GM19468 (cell line): ENCODE measurements around the gene TMEM169.

ENCODE experiments used
- ATAC-seq: cut with Tn5 transposase; IDR thresholded peaks from one replicate; pipeline ENCODE4 v1.9.1; 2021; ENCODE audit warnings: mild to moderate bottlenecking, moderate library complexity, moderate number of reproducible peaks; ENCODE audit not compliant: unreplicated experiment; ENCODE audit errors: extremely low read depth

Gene TMEM169

GRCh38 chr2:216098421-216099334 is 17.0 kb downstream of the TMEM169 start:
- no peak for ATAC-seq

- ATAC-seq: no peak
Measured at GRCh38 chr2:216101109-216101508, 19.4 kb downstream of the TMEM169 start.

- ATAC-seq: no peak
Measured at GRCh38 chr2:216103213-216103612, 21.5 kb downstream of the TMEM169 start.

DNA sequence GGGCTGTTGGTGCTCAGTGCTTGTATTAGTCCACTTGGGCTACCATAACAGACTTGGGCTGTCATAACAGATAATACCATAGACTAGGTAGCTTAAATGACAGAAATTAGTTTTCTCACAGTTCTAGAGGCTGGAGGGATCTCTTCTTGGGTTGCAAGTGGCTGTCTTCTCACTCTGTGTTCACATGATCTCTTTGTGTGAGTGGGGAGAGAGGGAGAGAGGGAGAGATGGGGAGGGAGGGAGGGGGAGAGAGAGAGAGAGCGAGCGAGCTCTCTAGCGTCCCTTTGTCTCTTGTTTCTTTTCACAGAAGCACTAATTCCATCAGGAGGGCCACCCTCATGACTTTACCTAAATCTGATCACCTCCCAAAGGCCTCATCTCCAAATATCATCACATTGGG is 23.0 kb downstream of the TMEM169 start:
- ATAC-seq: no peak

GRCh38 chr2:216107320-216107719 is 25.6 kb downstream of the TMEM169 start:
- no peak for ATAC-seq

DNA sequence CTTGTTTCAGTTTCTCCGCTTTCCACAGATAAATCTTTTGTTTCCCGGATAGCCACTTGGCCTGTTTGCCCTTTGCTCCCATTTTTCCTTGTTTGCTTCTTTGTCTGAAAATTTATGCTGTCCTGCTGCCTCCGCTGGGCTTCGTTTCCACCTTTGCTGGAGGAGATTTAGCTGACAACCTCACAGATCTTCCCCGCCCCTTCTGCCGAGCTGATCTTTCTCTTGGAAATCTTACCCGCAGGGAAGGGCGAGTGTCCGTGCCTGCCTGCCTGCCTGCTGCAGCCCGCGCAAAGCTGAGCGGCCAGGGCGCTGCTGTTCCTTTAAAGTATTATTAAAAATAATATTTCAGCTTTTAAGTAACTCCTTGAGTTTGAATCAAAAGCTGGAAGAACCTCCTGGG is 26.0 kb downstream of the TMEM169 start:
- no peak for ATAC-seq

- ATAC-seq: no peak
Measured at GRCh38 chr2:216108310-216108966, 26.7 kb downstream of the TMEM169 start.

DNA sequence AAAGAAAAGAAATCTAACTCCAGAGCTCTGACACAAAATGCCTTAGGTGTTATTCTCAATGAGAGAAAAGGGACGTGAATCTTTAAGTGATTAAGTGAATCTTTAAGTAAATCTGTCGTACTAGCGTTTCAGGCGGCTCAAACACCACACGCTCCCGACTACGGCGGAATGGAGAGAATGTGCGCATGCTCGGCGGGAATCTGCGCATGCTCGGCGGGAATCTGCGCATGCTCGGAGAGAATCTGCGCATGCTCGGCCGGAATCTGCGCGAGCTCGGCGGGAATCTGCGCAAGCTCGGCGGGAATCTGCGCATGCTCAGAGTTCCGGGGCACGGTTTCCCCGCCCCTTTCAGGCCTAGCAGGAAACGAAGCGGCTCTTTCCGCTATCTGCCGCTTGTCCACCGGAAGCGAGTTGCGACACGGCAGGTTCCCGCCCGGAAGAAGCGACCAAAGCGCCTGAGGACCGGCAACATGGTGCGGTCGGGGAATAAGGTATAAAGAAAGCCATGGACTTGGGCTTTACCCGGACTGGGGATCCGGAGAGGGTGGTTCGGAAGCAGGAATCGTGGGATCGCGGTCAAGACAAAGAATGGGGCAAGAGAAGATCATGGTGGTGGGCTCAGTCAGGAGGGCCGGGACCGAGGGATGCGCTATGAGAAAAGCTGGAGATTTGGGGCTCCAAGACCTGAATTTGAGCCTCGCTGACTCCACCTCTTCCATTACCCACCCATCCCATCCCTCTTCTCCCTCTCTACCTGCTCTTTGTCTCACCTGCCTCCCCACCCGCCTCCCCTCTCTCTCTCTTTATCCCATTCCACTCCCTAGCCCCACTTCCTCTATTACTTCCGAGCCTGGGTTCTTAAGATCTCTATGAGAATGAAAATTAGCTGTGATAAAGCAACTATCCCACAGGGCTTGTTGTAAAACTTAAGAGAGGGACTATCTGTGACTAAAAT is 27.5 kb downstream of the TMEM169 start, which contains the start of gene XRCC5:
TSS of gene XRCC5 (plus strand) at position 382 of the 955 bp plus-strand sequence. CDS start at position 471, 89 bp downstream.
- ATAC-seq: peak; percentile 37

DNA sequence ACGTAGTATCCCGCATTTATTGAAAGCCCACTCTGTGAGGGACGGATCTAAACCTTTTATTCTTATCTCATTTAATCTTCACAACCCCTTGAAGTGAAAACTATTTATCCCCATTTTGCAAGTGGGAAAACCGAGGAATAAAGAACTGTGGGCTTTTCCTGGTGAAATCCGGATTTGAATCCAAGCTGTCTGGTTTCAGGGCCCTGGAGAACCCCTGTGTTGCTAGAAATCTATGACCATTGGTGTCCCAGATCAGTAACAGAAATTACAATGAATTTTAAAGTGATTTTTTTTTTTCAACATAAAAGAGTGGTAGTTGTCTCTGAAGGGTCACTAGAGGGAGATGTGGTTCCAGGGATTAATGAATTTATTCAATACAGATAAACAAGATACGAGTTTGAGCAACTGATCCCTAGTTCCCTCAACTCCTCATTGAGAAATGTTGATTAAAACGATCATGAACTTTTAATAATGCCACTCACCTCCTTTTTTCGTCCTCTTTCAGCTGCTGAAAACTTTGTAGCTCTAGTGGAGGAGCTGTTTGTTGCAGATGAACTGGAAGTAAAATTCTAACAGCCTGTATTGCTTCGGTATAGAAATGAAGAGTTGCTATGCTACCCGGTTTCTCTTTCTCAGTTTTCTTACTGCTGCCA is 28.4 kb downstream of the TMEM169 start:
- ATAC-seq: no peak

DNA sequence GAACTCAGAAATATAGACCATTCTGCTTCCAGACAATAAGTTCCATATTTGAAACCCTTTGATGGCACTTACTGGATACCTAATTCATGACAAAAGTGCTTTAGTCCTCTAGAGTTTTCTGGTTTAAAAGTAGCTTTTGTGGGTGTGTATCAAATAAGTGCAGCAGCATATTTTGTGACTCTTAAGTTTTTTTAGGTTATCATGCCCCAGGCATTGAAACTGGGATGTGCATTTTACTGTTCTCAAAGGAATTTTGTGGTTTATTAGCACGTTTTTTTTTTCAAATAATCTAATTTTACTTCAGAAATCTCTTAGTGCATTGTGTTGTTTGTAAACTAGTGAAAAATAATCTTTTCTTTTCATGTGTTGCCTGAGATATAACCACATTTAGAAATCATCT is 28.9 kb downstream of the TMEM169 start:
- ATAC-seq: no peak

DNA sequence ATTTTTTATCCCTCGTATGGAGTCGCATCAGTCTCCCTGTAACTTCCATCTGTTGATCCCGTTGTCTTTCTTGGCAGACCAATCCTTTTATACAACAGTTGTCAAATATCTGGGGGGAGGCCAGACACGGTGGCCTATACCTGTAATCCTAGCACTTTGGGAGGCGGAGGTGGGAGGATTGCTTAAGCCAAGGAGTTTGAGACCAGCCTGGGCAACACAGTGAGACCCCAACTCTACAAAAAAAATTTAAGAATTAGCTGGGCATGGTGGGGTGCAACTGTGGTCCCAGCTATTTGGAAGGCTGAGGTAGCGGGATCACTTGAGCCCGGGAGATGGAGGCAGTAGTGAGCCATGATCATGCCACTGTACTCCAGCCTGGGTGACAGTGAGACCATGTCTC is 29.4 kb downstream of the TMEM169 start:
- ATAC-seq: no peak

GRCh38 chr2:216112926-216113325 is 31.2 kb downstream of the TMEM169 start:
- no peak for ATAC-seq

DNA sequence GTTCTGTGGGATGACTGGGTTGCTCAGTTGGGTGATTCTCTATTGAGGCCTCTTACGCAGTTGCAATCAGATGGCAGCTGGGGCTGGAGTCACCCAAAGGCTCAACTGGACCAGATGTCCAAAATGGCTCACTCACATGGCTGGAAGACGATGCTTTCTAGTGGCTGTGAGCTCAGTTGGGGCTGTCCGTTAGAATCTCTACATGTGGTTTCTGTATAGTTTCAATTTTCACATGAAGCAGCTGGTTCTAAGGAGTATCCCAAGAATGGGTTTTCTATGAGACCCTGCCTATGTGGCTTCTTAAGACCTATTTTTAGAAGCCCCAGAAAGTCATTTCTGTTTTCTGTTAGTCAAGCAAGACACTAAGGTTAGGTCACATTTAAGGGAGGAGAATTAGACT is 31.9 kb downstream of the TMEM169 start:
- peak; percentile 54 for ATAC-seq

DNA sequence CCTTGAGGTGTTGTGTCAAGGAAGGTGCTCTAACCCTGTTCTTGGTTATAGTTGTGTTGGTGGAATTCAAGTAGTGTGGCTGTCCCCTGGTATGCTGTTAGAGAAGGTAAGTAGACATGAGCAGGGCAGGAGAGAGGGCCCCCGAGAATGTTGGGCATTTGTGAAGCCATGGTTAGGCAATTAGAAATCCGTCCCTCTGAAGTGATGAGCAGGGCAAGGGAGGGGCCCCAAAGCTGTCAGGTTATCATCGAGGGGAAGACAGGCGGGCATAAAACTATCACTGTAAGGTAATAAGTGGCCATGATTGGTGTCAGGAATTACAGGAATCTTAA is 32.6 kb downstream of the TMEM169 start:
- ATAC-seq: no peak

DNA sequence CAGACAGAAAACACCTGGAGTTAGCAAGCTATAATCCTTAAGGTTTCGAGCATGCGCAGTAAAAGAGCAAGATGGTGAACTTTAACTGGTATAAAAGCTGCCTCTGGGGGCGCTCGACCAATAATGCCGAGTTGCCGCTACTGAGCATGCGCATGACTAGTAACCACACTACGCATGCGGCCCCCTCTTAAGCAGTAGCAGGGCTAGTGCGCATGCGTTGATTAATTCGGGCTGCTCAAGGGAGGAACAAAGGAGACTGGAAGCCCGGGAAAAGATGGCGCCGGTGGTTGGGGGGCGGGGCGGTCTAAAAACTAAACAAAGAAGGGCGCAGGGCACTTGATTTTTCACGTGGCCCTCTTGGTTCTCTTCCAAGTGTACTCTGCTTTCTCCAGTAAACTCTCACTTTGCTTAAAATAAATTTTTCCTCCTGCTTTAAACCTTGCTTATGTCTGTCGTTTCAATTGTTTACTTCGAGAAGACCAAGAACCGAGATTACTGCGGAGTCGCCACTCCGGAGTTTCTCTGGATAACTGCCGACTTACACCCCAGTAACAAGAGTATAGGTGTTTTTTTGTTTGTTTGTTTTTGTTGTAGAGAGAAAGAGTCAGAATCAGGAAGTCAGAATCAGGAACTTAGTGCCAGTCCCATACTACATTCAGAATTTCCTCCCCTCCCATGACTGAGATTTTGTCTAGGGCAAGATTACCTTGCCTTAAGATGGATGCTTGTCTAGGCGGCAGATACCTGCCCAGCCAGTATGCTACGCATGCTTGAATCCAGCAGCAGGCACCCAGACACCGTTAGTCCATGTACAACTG is 33.2 kb downstream of the TMEM169 start:
- ATAC-seq: peak; percentile 17

GRCh38 chr2:216116418-216116817 is 34.7 kb downstream of the TMEM169 start:
- no peak for ATAC-seq

DNA sequence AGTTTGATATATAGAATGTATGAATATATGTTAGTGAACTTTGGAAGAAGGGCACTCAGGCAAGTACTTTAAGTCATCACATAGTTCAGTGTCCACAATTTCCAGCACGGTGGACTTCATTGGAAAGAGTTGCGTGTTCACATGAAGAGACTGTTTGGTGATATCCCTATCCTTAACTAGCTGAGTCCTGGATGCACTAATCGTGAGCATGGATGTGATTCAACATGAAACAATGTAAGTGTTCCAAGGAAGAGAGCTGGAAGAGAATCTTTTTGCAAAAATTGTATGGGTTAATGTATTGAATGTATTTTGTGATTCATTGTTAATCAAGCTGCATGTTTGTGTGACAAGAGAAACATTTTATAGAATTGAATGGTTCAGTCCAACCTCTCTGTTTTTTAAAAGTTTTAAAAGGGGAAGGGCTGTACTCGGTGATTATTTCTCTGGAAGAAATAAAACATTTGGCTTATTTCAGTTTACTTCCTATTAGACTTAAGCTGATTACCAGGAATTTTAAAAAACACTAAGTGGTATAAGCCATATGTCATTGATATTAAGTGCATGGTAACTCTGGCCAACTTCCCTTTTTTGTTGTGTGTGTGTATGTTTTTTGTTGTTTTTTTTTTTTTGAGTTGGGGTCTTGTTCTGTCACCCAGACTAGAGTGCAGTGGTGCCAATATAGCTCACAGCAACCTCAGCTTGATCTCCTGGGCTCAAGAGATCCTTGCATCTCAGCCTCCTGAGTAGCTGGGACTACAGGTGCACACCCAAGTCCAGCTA is 36.0 kb downstream of the TMEM169 start:
- no peak for ATAC-seq

- no peak for ATAC-seq
Measured at GRCh38 chr2:216118474-216118873, 36.8 kb downstream of the TMEM169 start.
